HepG2 (cell line): ENCODE data around the gene MFSD12. TPM values are rescaled to one million over a fixed set of nuclear protein-coding genes. Genes with fewer than 3 reads are reported as not detected.

ENCODE experiments used
- ARNTL ChIP-seq: sonication (generic); formaldehyde crosslinking; IDR thresholded peaks from 2 replicates; pipeline ENCODE4 v1.4.0; 2020; ENCODE audit warnings: mild to moderate bottlenecking, missing genetic modification reagents
- BCL3 ChIP-seq: sonication (generic); formaldehyde crosslinking; IDR thresholded peaks from 2 replicates; pipeline ENCODE4 v1.5.1; 2020; ENCODE audit warnings: mild to moderate bottlenecking, missing genetic modification reagents, moderate library complexity
- CREB1 ChIP-seq, 2 experiments: fragments of 450-650 bp in 1 of 2; IDR thresholded peaks; 2 replicates each; pipeline ENCODE4 v1.6.1; 2016 to 2017; ENCODE audit warnings: control low read depth in 1 of 2, mild to moderate bottlenecking in 1 of 2, missing compliant biosample characterization in 1 of 2, missing genetic modification characterization in 1 of 2
- JUN ChIP-seq: sonication (generic); formaldehyde crosslinking; IDR thresholded peaks from 2 replicates; pipeline ENCODE4 v1.4.0; 2020; ENCODE audit warnings: mild to moderate bottlenecking, missing genetic modification reagents
- MAFG ChIP-seq: sonication (generic); formaldehyde crosslinking; IDR thresholded peaks from 2 replicates; pipeline ENCODE4 v1.5.1; 2020; ENCODE audit warnings: mild to moderate bottlenecking, missing genetic modification reagents
- MLXIP ChIP-seq: sonication (generic); formaldehyde crosslinking; IDR thresholded peaks from 2 replicates; pipeline ENCODE4 v1.9.0; 2021; ENCODE audit warnings: missing genetic modification reagents, borderline replicate concordance
- MTA3 ChIP-seq: sonication (generic); formaldehyde crosslinking; IDR thresholded peaks from 2 replicates; pipeline ENCODE4 v1.4.0; 2020; ENCODE audit warnings: missing genetic modification reagents
- NFE2L1 ChIP-seq: sonication (generic); formaldehyde crosslinking; IDR thresholded peaks from 2 replicates; pipeline ENCODE4 v1.4.0; 2020; ENCODE audit warnings: missing genetic modification reagents, mild to moderate bottlenecking, borderline replicate concordance
- PAF1 ChIP-seq: IDR thresholded peaks from 2 replicates; pipeline ENCODE4 v1.6.1; 2016; ENCODE audit warnings: missing genetic modification reagents, missing compliant biosample characterization
- SETDB1 ChIP-seq: sonication (generic); formaldehyde crosslinking; IDR thresholded peaks from 2 replicates; pipeline ENCODE4 v1.5.1; 2020; ENCODE audit warnings: missing genetic modification reagents, mild to moderate bottlenecking, borderline replicate concordance
- SMAD1 ChIP-seq: sonication (generic); formaldehyde crosslinking; IDR thresholded peaks from 2 replicates; pipeline ENCODE4 v1.4.0; 2020; ENCODE audit warnings: missing genetic modification reagents, low read depth, mild to moderate bottlenecking, borderline replicate concordance
- SMC3 ChIP-seq: IDR thresholded peaks from 2 replicates; pipeline ENCODE4 v1.6.1; 2011; ENCODE audit warnings: low read length, improper control_type of control experiment
- SMYD3 ChIP-seq: sonication (generic); formaldehyde crosslinking; IDR thresholded peaks from 2 replicates; pipeline ENCODE4 v1.8.1; 2023; ENCODE audit warnings: mild to moderate bottlenecking, missing genetic modification reagents
- WIZ ChIP-seq: sonication (generic); formaldehyde crosslinking; IDR thresholded peaks from 2 replicates; pipeline ENCODE4 v1.5.1; 2020; ENCODE audit warnings: mild to moderate bottlenecking, missing genetic modification reagents
- YY1 ChIP-seq: IDR thresholded peaks from 2 replicates; pipeline ENCODE4 v1.6.1; 2011; ENCODE audit warnings: low read length, low read depth, moderate library complexity, mild to moderate bottlenecking; ENCODE audit not compliant: insufficient read depth, insufficient replicate concordance
- ZBTB20 ChIP-seq: sonication (generic); formaldehyde crosslinking; IDR thresholded peaks from 2 replicates; pipeline ENCODE4 v1.8.1; 2023; ENCODE audit warnings: missing genetic modification reagents, low read depth, mild to moderate bottlenecking, borderline replicate concordance
- ZBTB42 ChIP-seq: sonication (generic); formaldehyde crosslinking; IDR thresholded peaks from 2 replicates; pipeline ENCODE4 v1.5.0; 2020; ENCODE audit warnings: mild to moderate bottlenecking, missing genetic modification reagents
- ZNF138 ChIP-seq: sonication (generic); formaldehyde crosslinking; IDR thresholded peaks from 2 replicates; pipeline ENCODE4 v1.5.0; 2020; ENCODE audit warnings: mild to moderate bottlenecking, low read depth, missing genetic modification reagents
- ZNF33A ChIP-seq: sonication (generic); formaldehyde crosslinking; IDR thresholded peaks from 2 replicates; pipeline ENCODE4 v1.5.1; 2020; ENCODE audit warnings: missing genetic modification reagents, mild to moderate bottlenecking, moderate library complexity, borderline replicate concordance
- ZNF432 ChIP-seq: sonication (generic); formaldehyde crosslinking; IDR thresholded peaks from 2 replicates; pipeline ENCODE4 v1.5.0; 2020; ENCODE audit warnings: missing genetic modification reagents, mild to moderate bottlenecking, borderline replicate concordance
- ZNF749 ChIP-seq: sonication (generic); formaldehyde crosslinking; IDR thresholded peaks from 2 replicates; pipeline ENCODE4 v1.8.0; 2022; ENCODE audit warnings: mild to moderate bottlenecking, missing genetic modification reagents, moderate library complexity, borderline replicate concordance
- ZNF841 ChIP-seq: sonication (generic); formaldehyde crosslinking; IDR thresholded peaks from 2 replicates; pipeline ENCODE4 v1.8.1; 2023; ENCODE audit warnings: missing genetic modification reagents, borderline replicate concordance
- ZXDC ChIP-seq: sonication (generic); formaldehyde crosslinking; IDR thresholded peaks from 2 replicates; pipeline ENCODE4 v1.5.0; 2020; ENCODE audit warnings: mild to moderate bottlenecking, missing genetic modification reagents
- polyA plus RNA-seq, 8 experiments: library from polyadenylated mRNA; depleted of rRNA in 3 of 8; stranded (reverse) in 7 of 8; unstranded in 1 of 8; fragments of >200 nt; fragmentation: Illumina TruSeq in 4 of 8; extraction: Trizol in 4 of 8; gene quantifications; 2 replicates each; pipeline versions ENCODE4 v1.2.1 to v1.2.3, GENCODE V29; 2011 to 2016; ENCODE audit warnings: low read depth in 4 of 8, missing spikeins in 1 of 8, mixed read lengths in 1 of 8; ENCODE audit not compliant: insufficient read depth in 1 of 8
- total RNA-seq, 5 experiments: library from RNA; depleted of rRNA; stranded (reverse); fragments of >200 nt; fragmentation: Illumina TruSeq; extraction: Trizol; gene quantifications; 2 replicates each; pipeline ENCODE4 v1.2.3, GENCODE V29; 2016; ENCODE audit warnings: low read depth in 1 of 5

MFSD12 gene
- total and polyA plus RNA-seq, 2 of the 13 experiments (the other 11 are each of a cell fraction or from before 2014, with no cell fraction given): 27.2 to 29.1 TPM

- TF ChIP-seq SMC3: no peak
- TF ChIP-seq CREB1 (IDR thresholded peaks at IDR 0.05): 0 out of 2 replicates have a peak, but pooled peaks have one; percentile 14
- TF ChIP-seq CREB1 (CRISPR knock-in tag; IDR thresholded peaks at IDR 0.05): peak; percentile 37; the same call in 1 of the 2 replicates
- peak; percentile 96 for TF ChIP-seq ZNF138 (CRISPR knock-in tag)
- TF ChIP-seq NFE2L1 (CRISPR knock-in tag): 0 out of 2 replicates have a peak, but pooled peaks have one; percentile 27
- peak; percentile 85 for TF ChIP-seq ZXDC (CRISPR knock-in tag)
- TF ChIP-seq BCL3 (CRISPR knock-in tag): peak; percentile 78
- peak; percentile 99 for TF ChIP-seq YY1
- no peak for TF ChIP-seq ZNF33A
- TF ChIP-seq MAFG (CRISPR knock-in tag): no peak
- no peak for TF ChIP-seq ZNF841
- TF ChIP-seq ZBTB42 (CRISPR knock-in tag): peak; percentile 92
- TF ChIP-seq SETDB1 (CRISPR knock-in tag): no peak
- peak; percentile 73; the same call in 1 of the 2 replicates for TF ChIP-seq SMAD1 (CRISPR knock-in tag)
- TF ChIP-seq ZNF749 (CRISPR knock-in tag): peak; percentile 83; the same call in 1 of the 2 replicates
- TF ChIP-seq WIZ (CRISPR knock-in tag): no peak
- TF ChIP-seq ZBTB20 (CRISPR knock-in tag): no peak
- peak; percentile 88 for TF ChIP-seq ARNTL
- TF ChIP-seq SMYD3: no peak
- TF ChIP-seq JUN (CRISPR knock-in tag): no peak
- no peak for TF ChIP-seq MTA3 (CRISPR knock-in tag)
- no peak for TF ChIP-seq MLXIP (CRISPR knock-in tag)
- TF ChIP-seq ZNF432 (CRISPR knock-in tag): no peak
- TF ChIP-seq PAF1 (CRISPR knock-in tag): no peak
These were observed 56.8 kb downstream of the MFSD12 start, which contains the start of gene DOHH (continued) for GRCh38 chr19:3500429-3501101.
